GM06990 (cell line): ENCODE measurements around the gene ADCY10.
"Not testable (repeated sequence)": the region's sequence is repeated elsewhere in the genome, so short reads cannot be mapped to it uniquely, and the experiment has no call there.

Experiments
- DNase-seq: peaks from one replicate; pipeline ENCODE4 v3.0.0-alpha.2; 2011; ENCODE audit not compliant: insufficient read length; ENCODE audit errors: extremely low read depth
- H3K27me3 ChIP-seq: replicated peaks from 2 replicates; pipeline ENCODE4 v1.6.0; 2011; ENCODE audit warnings: low read length; ENCODE audit not compliant: control insufficient read depth, insufficient read depth
- H3K36me3 ChIP-seq: 2 replicates; pipeline ENCODE4 v1.5.1; 2011; ENCODE audit warnings: low read length; ENCODE audit not compliant: control insufficient read depth, insufficient read depth
- H3K4me3 ChIP-seq: replicated peaks from 2 replicates; pipeline ENCODE4 v1.5.1; 2011; ENCODE audit warnings: low read depth, mild to moderate bottlenecking, control low read depth, low read length
- CTCF ChIP-seq: IDR thresholded peaks from 2 replicates; pipeline ENCODE4 v1.5.1; 2011; ENCODE audit warnings: low read length, control low read depth, mild to moderate bottlenecking, inconsistent platforms; ENCODE audit not compliant: insufficient read depth, poor library complexity, severe bottlenecking

Gene ADCY10

GRCh38 chr1:167898578-167899222 lies 15.2 kb downstream of the ADCY10 start:
- no peak for DNase-seq

GRCh38 chr1:167893798-167894197 lies 20.1 kb downstream of the ADCY10 start:
- H3K4me3 ChIP-seq, result no peak overlapping the region
- H3K27me3 ChIP-seq, result no peaks in the 10 kb centered on the region
- DNase-seq, result no peak
- no peaks in the 10 kb centered on the region for H3K36me3 ChIP-seq
- TF ChIP-seq CTCF, result no peak

More at GRCh38 chr1:167898578-167899222, 15.2 kb downstream of the ADCY10 start:
- Histone ChIP-seq H3K36me3 (no peaks in the 10 kb centered on the region), H3K4me3 (no peak overlapping the region), H3K27me3 (no peaks in the 10 kb centered on the region)
- no peak for TF ChIP-seq CTCF

GRCh38 chr1:167890400-167890799 lies 23.5 kb downstream of the ADCY10 start:
- no peak overlapping the region for H3K4me3 ChIP-seq
- DNase-seq, result no peak
- no peaks in the 10 kb centered on the region for H3K27me3 ChIP-seq
- H3K36me3 ChIP-seq, result no peaks in the 10 kb centered on the region
- no peak for TF ChIP-seq CTCF

- not testable (repeated sequence) for H3K36me3 ChIP-seq, H3K4me3 ChIP-seq, H3K27me3 ChIP-seq, DNase-seq
Observed at GRCh38 chr1:167887187-167887586, 26.7 kb downstream of the ADCY10 start.

GRCh38 chr1:167882376-167882775 lies 31.6 kb downstream of the ADCY10 start:
- Histone ChIP-seq H3K36me3 (no peaks in the 10 kb centered on the region), H3K4me3 (no peak overlapping the region), H3K27me3 (no peaks in the 10 kb centered on the region)
- no peak for DNase-seq
- TF ChIP-seq CTCF, result no peak

GRCh38 chr1:167881786-167882185 lies 32.1 kb downstream of the ADCY10 start:
- no peak for TF ChIP-seq CTCF
- Histone ChIP-seq H3K4me3 (no peak overlapping the region), H3K36me3 (no peaks in the 10 kb centered on the region), H3K27me3 (no peaks in the 10 kb centered on the region)
- no peak for DNase-seq
